H9 (cell line): ENCODE data around the gene TCF20. TPM values are rescaled to one million over a fixed set of nuclear protein-coding genes. Genes with fewer than 3 reads are reported as not detected.

ENCODE experiments used
- DNase-seq: peaks from one replicate; pipeline ENCODE4 v3.0.0-alpha.2; 2017
- H2AFZ ChIP-seq: one replicate; pipeline ENCODE4 v1.6.1; 2013; ENCODE audit warnings: mild to moderate bottlenecking, low read length, control low read depth, moderate library complexity
- H2AK5ac ChIP-seq: 2 replicates; pipeline ENCODE4 v1.6.1; 2013; ENCODE audit warnings: low read length, control low read depth, mixed read lengths; ENCODE audit not compliant: insufficient read length
- H2BK120ac ChIP-seq: one replicate; pipeline ENCODE4 v1.6.1; 2013; ENCODE audit warnings: low read depth, mild to moderate bottlenecking, low read length, control low read depth, inconsistent platforms; ENCODE audit not compliant: poor library complexity, severe bottlenecking
- H2BK12ac ChIP-seq: 2 replicates; pipeline ENCODE4 v1.6.1; 2013; ENCODE audit warnings: low read length, control low read depth, mixed read lengths, low read depth; ENCODE audit not compliant: insufficient read length
- H2BK15ac ChIP-seq: 2 replicates; pipeline ENCODE4 v1.6.1; 2013; ENCODE audit warnings: low read depth, low read length, control low read depth
- H2BK20ac ChIP-seq: one replicate; pipeline ENCODE4 v1.6.1; 2013; ENCODE audit warnings: low read depth, mild to moderate bottlenecking, low read length, control low read depth, inconsistent platforms; ENCODE audit not compliant: poor library complexity, severe bottlenecking
- H2BK5ac ChIP-seq: 2 replicates; pipeline ENCODE4 v1.6.1; 2013; ENCODE audit warnings: low read length, control low read depth, mixed read lengths; ENCODE audit not compliant: insufficient read length
- H3K14ac ChIP-seq: 2 replicates; pipeline ENCODE4 v1.6.1; 2013; ENCODE audit warnings: low read length, control low read depth; ENCODE audit not compliant: insufficient read depth
- H3K18ac ChIP-seq: 2 replicates; pipeline ENCODE4 v1.6.1; 2013; ENCODE audit warnings: low read depth, mild to moderate bottlenecking, mixed read lengths, low read length, control low read depth; ENCODE audit not compliant: insufficient read length
- H3K23ac ChIP-seq: 2 replicates; pipeline ENCODE4 v1.6.1; 2013; ENCODE audit warnings: low read length, control low read depth, mixed read lengths, low read depth; ENCODE audit not compliant: insufficient read length
- H3K23me2 ChIP-seq: 2 replicates; pipeline ENCODE4 v1.6.1; 2013; ENCODE audit warnings: low read depth, mild to moderate bottlenecking, mixed read lengths, low read length, control low read depth; ENCODE audit not compliant: insufficient read length, poor library complexity, severe bottlenecking
- H3K27ac ChIP-seq: 2 replicates; pipeline ENCODE4 v1.5.1; 2013; ENCODE audit warnings: low read length, control low read depth, mixed read lengths, low read depth; ENCODE audit not compliant: insufficient read length
- H3K27me3 ChIP-seq: 2 replicates; pipeline ENCODE4 v1.6.1; 2013; ENCODE audit warnings: low read length, control low read depth, inconsistent platforms; ENCODE audit not compliant: insufficient read depth
- H3K4ac ChIP-seq: 2 replicates; pipeline ENCODE4 v1.6.1; 2013; ENCODE audit warnings: low read depth, mild to moderate bottlenecking, control low read depth, inconsistent platforms, low read length, moderate library complexity
- H3K4me1 ChIP-seq: 2 replicates; pipeline ENCODE4 v1.6.1; 2013; ENCODE audit warnings: low read length, control low read depth, inconsistent platforms; ENCODE audit not compliant: insufficient read depth
- H3K4me2 ChIP-seq: 2 replicates; pipeline ENCODE4 v1.6.1; 2013; ENCODE audit warnings: low read length, control low read depth, mixed read lengths; ENCODE audit not compliant: insufficient read length, insufficient read depth
- H3K56ac ChIP-seq: 2 replicates; pipeline ENCODE4 v1.6.1; 2013; ENCODE audit warnings: low read depth, mild to moderate bottlenecking, mixed read lengths, low read length, control low read depth; ENCODE audit not compliant: insufficient read length
- H3K79me1 ChIP-seq: 2 replicates; pipeline ENCODE4 v1.6.1; 2013; ENCODE audit warnings: low read depth, mild to moderate bottlenecking, moderate library complexity, low read length, control low read depth, inconsistent platforms; ENCODE audit not compliant: insufficient read depth, poor library complexity, severe bottlenecking
- H3K79me2 ChIP-seq: 2 replicates; pipeline ENCODE4 v1.6.1; 2013; ENCODE audit warnings: low read length, control low read depth, inconsistent platforms; ENCODE audit not compliant: insufficient read depth
- H3K9ac ChIP-seq: 2 replicates; pipeline ENCODE4 v1.6.1; 2013; ENCODE audit warnings: low read length, control low read depth, mixed read lengths; ENCODE audit not compliant: insufficient read length; ENCODE audit errors: extremely low read depth
- H3K9me3 ChIP-seq: one replicate; pipeline ENCODE4 v1.6.1; 2013; ENCODE audit warnings: low read depth, low read length, inconsistent platforms; ENCODE audit not compliant: control insufficient read depth
- H3T11ph ChIP-seq: one replicate; pipeline ENCODE4 v1.6.1; 2013; ENCODE audit warnings: mild to moderate bottlenecking, low read length, control low read depth, inconsistent platforms
- H4K20me1 ChIP-seq: one replicate; pipeline ENCODE4 v1.6.1; 2013; ENCODE audit not compliant: control insufficient read depth, insufficient read length, insufficient read depth
- H4K5ac ChIP-seq: 2 replicates; pipeline ENCODE4 v1.6.1; 2013; ENCODE audit warnings: low read depth, mild to moderate bottlenecking, mixed read lengths, low read length, control low read depth; ENCODE audit not compliant: insufficient read length
- H4K8ac ChIP-seq: replicated peaks from 2 replicates; pipeline ENCODE4 v1.6.1; 2013; ENCODE audit warnings: low read length, control low read depth, mixed read lengths, low read depth; ENCODE audit not compliant: insufficient read length
- H4K91ac ChIP-seq: 2 replicates; pipeline ENCODE4 v1.6.1; 2013; ENCODE audit warnings: low read depth, mild to moderate bottlenecking, moderate library complexity, mixed read lengths, low read length, control low read depth; ENCODE audit not compliant: insufficient read length
- H3K27ac Mint-ChIP-seq, 3 experiments: 2 replicates in 2 of 3; 3 replicates in 1 of 3; pipeline ENCODE4 v1.8.0; 2020 to 2021; ENCODE audit warnings: mixed read lengths in 3 of 3, mild to moderate bottlenecking in 1 of 3, moderate library complexity in 1 of 3
- H3K27me3 Mint-ChIP-seq: 2 replicates; pipeline ENCODE4 v1.8.0; 2021; ENCODE audit warnings: low read depth, mild to moderate bottlenecking, moderate library complexity, mixed read lengths
- H3K36me3 Mint-ChIP-seq, 3 experiments: 2 replicates in 2 of 3; 3 replicates in 1 of 3; pipeline ENCODE4 v1.8.0; 2020 to 2021; ENCODE audit warnings: low read depth in 3 of 3, mixed read lengths in 3 of 3; ENCODE audit not compliant: insufficient read depth in 1 of 3
- H3K4me1 Mint-ChIP-seq, 2 experiments: 2 replicates each; pipeline ENCODE4 v1.8.0; 2020; ENCODE audit warnings: mixed read lengths in 2 of 2
- H3K4me3 Mint-ChIP-seq, 2 experiments: 2 replicates in 1 of 2; 3 replicates in 1 of 2; pipeline ENCODE4 v1.8.0; 2020 to 2021; ENCODE audit warnings: mild to moderate bottlenecking in 2 of 2, mixed read lengths in 2 of 2, moderate library complexity in 1 of 2
- H3K9me3 Mint-ChIP-seq, 2 experiments: 2 replicates in 1 of 2; 3 replicates in 1 of 2; pipeline ENCODE4 v1.8.0; 2020; ENCODE audit warnings: mild to moderate bottlenecking in 2 of 2, mixed read lengths in 2 of 2, moderate library complexity in 1 of 2
- CTCF ChIP-seq: fragments of 200-600 bp; sonication (generic); conservative IDR thresholded peaks from 3 replicates; pipeline ENCODE4 v1.8.0; 2021; ENCODE audit warnings: antibody characterized with exemption, mild to moderate bottlenecking
- WGBS: extraction: QIAGEN DNeasy Blood & Tissue Kit; methylation state at CpG from one replicate; pipeline ENCODE4 v1.1.7; 2013; ENCODE audit warnings: missing lambda C conversion rate, low lambda C conversion rate, mixed read lengths; ENCODE audit not compliant: insufficient read length; ENCODE audit errors: extremely low coverage; 5-methylcytosine and 5-hydroxymethylcytosine counted together
- total RNA-seq: library from RNA; stranded (reverse); gene quantifications from 2 replicates; pipeline ENCODE4 v1.2.1, GENCODE V29; 2021

TCF20 gene
- total RNA-seq, 1 experiment from 2014 or later, result 75.6 TPM

GRCh38 chr22:42265321-42265720, 5.1 kb downstream of the TCF20 start:
- no CpG with 5 or more reads among the region's 2 CpGs for WGBS
- no peak overlapping the region for H2BK20ac ChIP-seq
- H3K27me3 ChIP-seq, result peaks cover 2% of the 10 kb centered on the region; the same call in 1 of the 2 replicates
- no peak overlapping the region for H3K56ac ChIP-seq
- no peak overlapping the region for H2BK15ac ChIP-seq
- H2AK5ac ChIP-seq, result no peak overlapping the region
- no peaks in the 10 kb centered on the region; the same call in 1 of the 2 replicates for H3K4me1 ChIP-seq
- H3K27ac ChIP-seq, result no peak overlapping the region
- no peak overlapping the region for H2BK120ac ChIP-seq
- H4K8ac ChIP-seq, result no peak overlapping the region
- H3K18ac ChIP-seq, result no peak overlapping the region
- H3T11ph ChIP-seq, result no peak overlapping the region
- H3K79me2 ChIP-seq, result peaks cover 41% of the 10 kb centered on the region; the same call in 1 of the 2 replicates
- H2BK5ac ChIP-seq, result no peak overlapping the region
- peaks cover 19% of the 10 kb centered on the region for H3K27me3 Mint-ChIP-seq
- peaks cover 7% of the 10 kb centered on the region for H3K23me2 ChIP-seq
- no peak overlapping the region for H3K14ac ChIP-seq
- H3K4me1 Mint-ChIP-seq, result peaks cover 28 to 29% of the 10 kb centered on the region in 2 experiments
- H4K91ac ChIP-seq, result no peak overlapping the region
- no peaks in the 10 kb centered on the region for H3K9me3 ChIP-seq
- peaks cover 0 to 4% of the 10 kb centered on the region in 2 experiments; a peak in 2 of 5 replicates for H3K9me3 Mint-ChIP-seq
- no peak overlapping the region for H3K4me2 ChIP-seq
- no peak for DNase-seq
- H2BK12ac ChIP-seq, result no peak overlapping the region
- no peak for TF ChIP-seq CTCF
- H3K36me3 Mint-ChIP-seq, result peaks cover 0 to 5% (median 4%) of the 10 kb centered on the region in 3 experiments; a peak in 5 of 7 replicates
- H3K4me3 Mint-ChIP-seq, result no peak overlapping the region
- H4K5ac ChIP-seq, result no peak overlapping the region
- H3K9ac ChIP-seq, result no peak overlapping the region
- no peak overlapping the region for H2AFZ ChIP-seq
- H3K79me1 ChIP-seq, result peaks cover 21% of the 10 kb centered on the region
- no peak overlapping the region; a peak in 1 of 7 replicates for H3K27ac Mint-ChIP-seq
- no peaks in the 10 kb centered on the region for H4K20me1 ChIP-seq
- no peak overlapping the region for H3K23ac ChIP-seq
- H3K4ac ChIP-seq, result no peak overlapping the region
